Tibial nerve (tissue), 3 donors: Measurements from ENCODE around the gene EN2.

ENCODE experiments used
- CTCF ChIP-seq, 5 experiments: fragments of 200-600 bp in 3 of 5; fragments of 450-650 bp in 2 of 5; sonication (generic) in 3 of 5; IDR thresholded peaks; one replicate each; pipeline ENCODE4 v1.5.1; 2016 to 2019; ENCODE audit warnings: antibody characterized with exemption in 5 of 5, mild to moderate bottlenecking in 3 of 5, moderate library complexity in 2 of 5
- POLR2A ChIP-seq, 2 donors: fragments of 450-650 bp; IDR thresholded peaks; one replicate each; pipeline ENCODE4 v1.6.1; 2017; ENCODE audit warnings: antibody characterized with exemption in 2 of 2, mild to moderate bottlenecking in 2 of 2, moderate library complexity in 2 of 2

GRCh38 chr7:155409980-155410379 is 47.9 kb upstream of the EN2 start:
- TF ChIP-seq POLR2A (IDR thresholded peaks at IDR 0.05) (no peak), CTCF (IDR thresholded peaks at IDR 0.05) (no peak)
